GM19328 (cell line): ENCODE data around the gene BMP7.
"Not testable (repeated sequence)": the region's sequence is repeated elsewhere in the genome, so short reads cannot be mapped to it uniquely, and the experiment has no call there.

Experiments
- ATAC-seq: cut with Tn5 transposase; IDR thresholded peaks from one replicate; pipeline ENCODE4 v1.9.1; 2021; ENCODE audit warnings: mild to moderate bottlenecking, moderate library complexity; ENCODE audit not compliant: unreplicated experiment

BMP7 gene

GRCh38 chr20:57267158-57267821, 849 bp upstream of the BMP7 start:
- no peak for ATAC-seq

DNA sequence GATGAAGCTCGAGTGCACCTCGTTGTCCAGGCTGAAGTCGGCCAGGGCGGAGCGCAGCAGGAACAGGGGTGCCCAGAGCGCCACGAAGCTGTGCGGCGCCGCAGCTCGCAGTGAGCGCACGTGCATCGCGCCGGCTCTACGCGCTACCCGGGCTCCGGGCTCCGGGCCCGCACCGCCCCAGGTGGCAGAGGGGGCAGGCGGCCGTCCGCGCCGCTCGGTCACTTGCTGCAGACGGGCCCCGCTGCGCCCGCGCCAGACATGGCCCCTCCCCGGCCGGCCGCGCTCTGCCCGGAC, 497 bp downstream of the BMP7 start:
- no peak for ATAC-seq

- ATAC-seq, result no peak
Observed at GRCh38 chr20:57265336-57265996, 975 bp downstream of the BMP7 start.

DNA sequence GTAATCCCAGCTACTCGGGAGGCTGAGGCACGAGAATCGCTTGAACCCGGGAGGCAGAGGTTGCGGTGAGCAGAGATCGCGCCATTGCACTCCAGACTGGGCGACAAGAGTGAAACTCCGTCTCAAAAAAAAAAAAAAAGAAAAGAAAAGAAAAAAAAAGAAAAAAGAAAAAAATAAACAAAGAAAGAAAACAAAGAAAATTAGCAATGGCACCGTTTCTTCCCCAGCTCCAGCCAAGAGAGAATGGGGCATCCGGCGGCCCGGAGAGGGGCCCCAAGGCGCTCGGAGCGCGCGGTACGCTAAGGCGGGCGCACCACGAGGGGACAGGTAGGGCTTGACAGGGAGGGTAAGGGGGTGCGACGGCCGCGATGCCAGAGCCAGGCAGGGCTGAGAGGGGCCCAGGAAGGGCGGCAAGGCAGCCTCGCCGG, 1.5 kb downstream of the BMP7 start:
- ATAC-seq, result not testable (repeated sequence)

- no peak for ATAC-seq
Observed at GRCh38 chr20:57263801-57264792, 2.3 kb downstream of the BMP7 start.

DNA sequence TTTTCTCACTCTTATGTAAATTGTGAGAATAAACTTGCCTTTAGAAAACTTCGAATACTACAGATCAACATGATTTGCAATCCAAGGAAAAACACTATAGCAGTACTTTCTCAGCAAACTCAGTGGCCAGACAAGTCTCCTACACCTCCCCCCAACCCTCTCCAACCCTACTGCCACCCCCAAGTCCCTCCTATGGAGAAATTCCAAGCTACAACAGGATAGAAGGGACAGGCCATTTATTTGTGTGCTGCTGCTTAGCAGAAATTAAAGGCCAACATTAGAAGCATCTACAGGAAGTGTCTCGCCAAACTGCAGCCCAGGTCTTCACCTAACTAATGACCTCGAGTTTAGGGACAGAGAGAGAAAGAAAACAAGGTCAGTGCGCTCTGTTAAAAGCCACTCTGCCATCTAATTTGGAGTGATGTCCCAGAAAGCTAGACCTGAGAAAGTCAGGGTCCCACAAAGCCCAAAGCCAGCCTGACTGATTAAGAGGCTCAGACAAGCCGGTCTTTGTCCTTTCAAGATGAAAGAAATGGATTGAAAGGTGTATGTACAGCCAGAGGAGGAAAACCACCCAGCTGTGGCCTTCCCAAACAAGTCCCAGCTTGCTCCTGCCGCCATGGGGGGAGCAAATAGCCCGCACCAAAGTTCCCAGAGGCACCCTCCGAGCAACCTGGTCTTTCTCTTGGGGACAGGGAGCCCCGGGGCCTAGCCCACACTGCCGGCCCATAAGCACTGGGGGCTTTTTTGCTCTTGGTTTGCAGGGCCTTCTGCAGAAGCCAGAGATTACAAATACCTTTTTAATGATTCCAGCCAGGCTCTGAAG, 3.4 kb downstream of the BMP7 start:
- no peak for ATAC-seq

GRCh38 chr20:57262301-57262700, 4.1 kb downstream of the BMP7 start:
- ATAC-seq, result no peak

GRCh38 chr20:57261457-57262251, 4.8 kb downstream of the BMP7 start:
- no peak for ATAC-seq

DNA sequence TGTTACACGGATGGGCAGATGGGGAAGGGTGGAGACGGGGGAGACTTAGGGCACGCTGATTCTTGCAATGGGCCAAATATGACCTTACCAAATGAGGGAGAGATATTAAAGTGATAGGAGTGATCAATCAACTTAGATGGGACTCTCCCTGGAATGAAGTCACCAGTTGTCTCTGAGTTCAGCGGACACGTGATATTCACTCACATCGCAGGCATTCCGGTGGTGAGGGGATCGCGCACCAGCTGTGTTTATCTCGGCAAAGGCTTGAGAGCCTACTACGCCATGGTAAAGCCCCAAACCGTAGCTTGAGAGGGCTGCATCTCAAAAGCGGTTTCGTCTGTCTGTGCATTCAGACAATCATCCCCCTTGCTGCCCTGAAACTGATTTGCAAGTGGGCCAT, 5.5 kb downstream of the BMP7 start:
- ATAC-seq, result no peak

GRCh38 chr20:57259938-57260921, 6.2 kb downstream of the BMP7 start:
- ATAC-seq, result no peak

- ATAC-seq, result no peak
Observed at GRCh38 chr20:57259121-57259937, 7.1 kb downstream of the BMP7 start.

GRCh38 chr20:57257701-57258453, 8.6 kb downstream of the BMP7 start:
- ATAC-seq, result no peak

DNA sequence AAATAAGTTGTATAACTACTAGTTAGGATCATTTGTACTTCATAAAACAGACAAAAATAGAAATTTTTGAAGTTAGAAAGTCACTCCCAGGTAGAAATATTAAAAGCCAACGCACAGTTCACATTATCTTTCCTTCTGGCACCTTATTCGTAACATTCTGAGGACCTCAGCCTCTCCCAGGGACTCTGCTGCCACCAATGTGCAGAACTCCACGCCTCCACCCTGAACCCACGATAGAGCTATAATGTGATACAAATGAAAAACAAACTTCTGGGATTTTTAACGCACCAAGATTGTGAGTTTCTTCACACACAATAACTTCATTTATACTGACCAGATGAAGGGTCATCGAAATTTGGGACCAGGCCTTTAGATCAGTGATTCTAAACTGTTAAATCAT, 9.5 kb downstream of the BMP7 start:
- no peak for ATAC-seq

DNA sequence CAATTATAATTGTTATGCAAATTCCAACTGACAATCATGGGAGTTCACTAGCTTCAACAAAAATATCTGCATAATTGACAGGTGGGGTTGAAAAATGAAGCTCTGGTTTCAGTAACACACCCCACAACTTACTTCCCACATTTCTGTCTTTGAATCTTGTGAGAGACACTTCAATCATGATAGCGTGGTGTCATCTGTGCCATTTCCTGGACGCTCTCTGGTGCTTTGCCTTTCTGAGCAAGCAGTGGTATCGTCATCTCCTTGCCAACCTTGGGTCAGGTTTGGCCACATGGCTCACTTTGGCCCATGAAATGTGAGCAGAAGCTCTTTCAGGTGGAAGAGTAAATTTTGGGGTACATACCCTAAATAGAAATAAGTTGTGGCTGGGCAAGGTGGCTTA, 10.2 kb downstream of the BMP7 start:
- no peak for ATAC-seq

GRCh38 chr20:57255183-57255582, 11.3 kb downstream of the BMP7 start:
- no peak for ATAC-seq

GRCh38 chr20:57252559-57253162, 13.8 kb downstream of the BMP7 start:
- ATAC-seq, result no peak

DNA sequence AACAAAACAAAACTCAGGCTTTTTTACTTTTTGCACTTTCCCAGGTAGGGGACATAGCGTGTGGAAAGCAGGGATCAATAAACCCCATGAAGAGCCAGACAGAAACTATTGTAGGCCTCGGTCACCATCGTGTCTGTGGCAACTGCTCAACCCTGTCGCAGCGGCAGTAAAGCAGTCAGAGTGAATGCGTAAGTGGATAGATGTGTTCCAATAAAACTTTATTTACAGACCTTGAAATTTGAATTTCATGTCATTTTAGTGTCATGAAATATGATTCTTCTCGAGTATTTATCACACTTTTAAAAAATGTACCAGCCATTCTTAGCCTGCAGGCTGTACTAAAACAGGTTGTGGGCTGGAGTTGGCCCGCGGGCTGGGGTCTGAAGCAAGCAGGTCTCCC, 14.5 kb downstream of the BMP7 start:
- ATAC-seq, result no peak
